Right lobe of liver (tissue), 6 donors: ENCODE results near the gene LAMTOR2. TPM values are rescaled to one million over a fixed set of nuclear protein-coding genes. Genes with fewer than 3 reads are reported as not detected.
A peak's percentile ranks its signal among the peaks of the same experiment; 100 is the strongest.

ENCODE experiments used
- ATAC-seq, 4 donors: fragments of 200-7000 bp; cut with Tn5 transposase; one replicate each; pipeline ENCODE4 v1.9.1; 2020; ENCODE audit warnings: mild to moderate bottlenecking in 4 of 4, moderate library complexity in 4 of 4
- DNase-seq, 3 donors: peaks; one replicate each; pipeline ENCODE4 v3.0.0-alpha.2; 2020
- H3K27ac ChIP-seq, 3 donors: fragments of 200-600 bp; one replicate each; pipeline ENCODE4 v1.8.0; 2022
- H3K27me3 ChIP-seq, 2 donors: fragments of 200-600 bp; one replicate each; pipeline ENCODE4 v1.8.0; 2022
- H3K36me3 ChIP-seq, 4 donors: fragments of 200-600 bp; sonication (generic) in 1 of 4; one replicate each; pipeline versions ENCODE4 v1.5.1 to v1.8.0; 2017 to 2022; ENCODE audit warnings: control low read depth in 1 of 4
- H3K4me1 ChIP-seq, 4 donors: fragments of 200-600 bp; sonication (generic) in 1 of 4; one replicate each; pipeline versions ENCODE4 v1.5.1 to v1.8.0; 2017 to 2022; ENCODE audit warnings: control low read depth in 1 of 4
- H3K4me3 ChIP-seq, 3 donors: fragments of 200-600 bp; one replicate each; pipeline ENCODE4 v1.8.0; 2022
- H3K9me3 ChIP-seq, 4 donors: fragments of 200-600 bp; sonication (generic) in 1 of 4; one replicate each; pipeline versions ENCODE4 v1.5.1 to v1.8.0; 2017 to 2022; ENCODE audit warnings: control low read depth in 1 of 4
- POLR2A ChIP-seq: fragments of 450-650 bp; IDR thresholded peaks from one replicate; pipeline ENCODE4 v1.6.1; 2017; ENCODE audit warnings: antibody characterized with exemption, mild to moderate bottlenecking
- WGBS: methylation state at CpG from one replicate; pipeline ENCODE4 v1.1.6; 2018; ENCODE audit warnings: low coverage, low lambda C conversion rate; ENCODE audit not compliant: insufficient coverage; ENCODE audit errors: missing lambda C conversion rate; 5-methylcytosine and 5-hydroxymethylcytosine counted together
- intact Hi-C, 2 donors: fragments of 100-400 bp; cut with DNase I; formaldehyde crosslinking; loops; one replicate each; pipeline versions ENCODE4 v1.11.2 to v1.14.1; 2022
- long read RNA-seq: library from polyadenylated mRNA; unstranded; transcript quantifications from one replicate; pipeline ENCODE4 v2.0.0, GENCODE V29; 2019
- total RNA-seq, 6 experiments: library from RNA; depleted of rRNA in 2 of 6; stranded (reverse); fragments of >200 nt in 2 of 6; fragmentation: NEBNext Ultra II Directional in 3 of 6; extraction: Animal tissue kit (Norgen Biotek cat#: 25700) in 3 of 6; gene quantifications; one replicate each; pipeline versions ENCODE4 v1.1.0 to v1.2.4, GENCODE V29; 2016 to 2023
- TF ChIP-seq, protein P1 (sequence below), 4 donors: fragments of 200-600 bp in 3 of 4; fragments of 450-650 bp in 1 of 4; IDR thresholded peaks; one replicate each; pipeline versions ENCODE4 v1.5.1 to v1.8.0; 2016 to 2022; ENCODE audit warnings: antibody characterized with exemption in 4 of 4, mild to moderate bottlenecking in 2 of 4
- donor health status: DM: no; HTN: yes; CAD: no.
- donor health status: DM: no; HTN: no; CAD: no.
- donor health status: DM: no; HTN: no; CAD: no.
- donor health status: DM: no; HTN: yes; CAD: no.
- donor health status: DM: no; HTN: yes; CAD: no.

LAMTOR2 gene
- total RNA-seq, result 10 to 100 TPM; 49.4 to 71.0 (median 60.3) TPM
- long read RNA-seq, transcript LAMTOR2-203 (4 exons, 655 nt), result major isoform, 46 of 46 reads
- long read RNA-seq, partial matches to known transcripts, result 0 of 46 reads
- long read RNA-seq, other reads (novel, unspliced or antisense), result 0 of 46 reads

DNA sequence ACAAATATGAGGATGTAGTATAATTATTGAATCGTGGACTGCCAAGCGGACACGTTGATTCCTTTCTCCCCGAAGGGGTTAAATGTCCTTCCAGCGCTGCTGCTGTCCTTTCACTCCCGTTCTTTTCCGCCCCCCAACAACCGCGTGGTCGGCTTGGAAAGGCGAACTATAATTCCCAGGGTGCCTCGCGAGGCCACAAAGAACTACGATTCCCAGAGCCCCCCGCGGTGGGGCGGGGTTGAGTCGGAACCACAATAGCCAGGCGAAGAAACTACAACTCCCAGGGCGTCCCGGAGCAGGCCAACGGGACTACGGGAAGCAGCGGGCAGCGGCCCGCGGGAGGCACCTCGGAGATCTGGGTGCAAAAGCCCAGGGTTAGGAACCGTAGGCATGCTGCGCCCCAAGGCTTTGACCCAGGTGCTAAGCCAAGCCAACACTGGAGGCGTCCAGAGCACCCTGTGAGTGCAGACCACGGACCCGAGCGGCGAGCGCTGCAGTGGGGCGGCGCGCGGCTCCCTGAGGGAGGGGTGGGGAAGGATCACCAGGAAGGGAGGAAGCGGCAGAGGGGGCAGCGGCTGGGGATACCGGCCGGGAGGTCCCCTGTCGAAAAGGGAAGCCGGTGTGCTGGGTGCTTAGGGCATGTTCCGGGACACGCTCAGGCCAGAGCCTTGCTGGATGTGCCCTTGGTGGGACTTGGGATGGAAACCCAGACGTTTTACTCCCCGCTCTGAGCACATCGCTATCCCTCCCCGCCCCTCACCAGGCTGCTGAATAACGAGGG is at the start of gene LAMTOR2:
Gene LAMTOR2, plus strand, starts transcription at position 283 of the 781 bp plus-strand sequence. Its CDS starts 108 bp downstream, at position 391.
- DNase-seq, result peak; percentile 97 to 99 (median 98)
- H3K36me3 ChIP-seq, result no peaks in the 10 kb centered on the region
- intact Hi-C loops, result loop anchor here in 1 of 2 donors (10.0 kb wide), 1 partner anchor 50 kb away; no protein-coding TSS in a partner anchor
- H3K4me1 ChIP-seq, result peaks cover 0 to 7% (median 2%) of the 10 kb centered on the region in 4 donors
- no peaks in the 10 kb centered on the region for H3K9me3 ChIP-seq
- peak within 1 kb of the TSS; percentile 79 to 88 (median 82) for H3K27ac ChIP-seq
- ATAC-seq, result peak; percentile 89 to 91 (median 90)
- peak within 1 kb of the TSS; percentile 75 to 100 (median 89) for H3K4me3 ChIP-seq
- TF ChIP-seq, protein P1, sequence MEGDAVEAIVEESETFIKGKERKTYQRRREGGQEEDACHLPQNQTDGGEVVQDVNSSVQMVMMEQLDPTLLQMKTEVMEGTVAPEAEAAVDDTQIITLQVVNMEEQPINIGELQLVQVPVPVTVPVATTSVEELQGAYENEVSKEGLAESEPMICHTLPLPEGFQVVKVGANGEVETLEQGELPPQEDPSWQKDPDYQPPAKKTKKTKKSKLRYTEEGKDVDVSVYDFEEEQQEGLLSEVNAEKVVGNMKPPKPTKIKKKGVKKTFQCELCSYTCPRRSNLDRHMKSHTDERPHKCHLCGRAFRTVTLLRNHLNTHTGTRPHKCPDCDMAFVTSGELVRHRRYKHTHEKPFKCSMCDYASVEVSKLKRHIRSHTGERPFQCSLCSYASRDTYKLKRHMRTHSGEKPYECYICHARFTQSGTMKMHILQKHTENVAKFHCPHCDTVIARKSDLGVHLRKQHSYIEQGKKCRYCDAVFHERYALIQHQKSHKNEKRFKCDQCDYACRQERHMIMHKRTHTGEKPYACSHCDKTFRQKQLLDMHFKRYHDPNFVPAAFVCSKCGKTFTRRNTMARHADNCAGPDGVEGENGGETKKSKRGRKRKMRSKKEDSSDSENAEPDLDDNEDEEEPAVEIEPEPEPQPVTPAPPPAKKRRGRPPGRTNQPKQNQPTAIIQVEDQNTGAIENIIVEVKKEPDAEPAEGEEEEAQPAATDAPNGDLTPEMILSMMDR (IDR thresholded peaks at IDR 0.05), result no peak
- TF ChIP-seq POLR2A, result peak; percentile 61
- H3K27me3 ChIP-seq, result no peaks in the 10 kb centered on the region
- whole genome bisulfite sequencing, result 0% methylated on average over 24 of the region's 53 CpGs

DNA sequence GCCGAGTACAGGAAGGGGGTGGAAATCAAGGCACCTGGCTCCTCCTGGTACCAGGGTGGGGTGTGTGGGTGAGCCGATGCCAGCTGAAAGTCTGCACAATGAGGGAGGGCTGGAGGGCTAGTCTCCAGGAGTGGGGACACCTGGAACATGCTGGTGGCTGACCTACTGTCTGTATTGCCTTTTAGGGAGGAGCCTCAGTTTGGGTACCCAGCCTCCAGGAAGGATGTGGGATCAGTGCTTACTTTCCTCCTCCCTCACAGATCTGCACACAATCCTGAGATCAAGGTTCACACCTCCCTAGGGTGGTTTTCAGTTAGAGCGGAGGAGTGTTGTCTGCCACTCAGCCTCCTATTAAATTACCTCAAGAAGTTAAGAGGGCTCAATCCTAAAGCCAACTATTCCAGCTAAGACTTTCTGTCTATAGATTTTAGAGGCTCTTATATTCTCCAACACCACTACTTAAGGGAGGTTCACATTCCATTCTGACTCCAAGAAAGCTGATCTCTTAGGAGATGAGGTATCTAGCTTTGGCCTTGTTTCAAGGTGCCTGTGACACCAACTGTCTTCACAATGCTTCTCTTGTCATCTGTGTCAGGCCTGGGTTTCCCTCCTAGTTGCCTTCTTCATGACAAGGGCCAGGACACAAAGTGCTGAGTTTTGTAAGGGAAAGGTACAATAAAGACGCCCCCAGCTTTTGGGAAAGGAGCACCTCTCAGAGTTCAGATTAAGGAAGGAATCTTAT is 49.6 kb upstream of the LAMTOR2 start:
- H3K4me1 ChIP-seq, result peaks cover 0 to 16% (median 7%) of the 10 kb centered on the region in 4 donors
- no peak for DNase-seq
- no peaks in the 10 kb centered on the region for H3K27me3 ChIP-seq
- no peak overlapping the region for H3K27ac ChIP-seq
- no peak for TF ChIP-seq POLR2A
- TF ChIP-seq, protein P1 (IDR thresholded peaks at IDR 0.05), result no peak
- ATAC-seq, result peak in 1 of 4 donors; percentile 28
- H3K4me3 ChIP-seq, result no peak overlapping the region
- H3K36me3 ChIP-seq, result peaks cover 0 to 14% (median 8%) of the 10 kb centered on the region in 4 donors
- WGBS, result 80% methylated on average over 4 of the region's 4 CpGs
- no peaks in the 10 kb centered on the region for H3K9me3 ChIP-seq
- intact Hi-C loops, result loop anchor here (10.0 kb wide), 2 partner anchors 50 to 60 kb away; partner anchors contain the start of genes LAMTOR2 (in 1 of the 2), RAB25 (in 1 of the 2) and UBQLN4 (in 1 of the 2)

DNA sequence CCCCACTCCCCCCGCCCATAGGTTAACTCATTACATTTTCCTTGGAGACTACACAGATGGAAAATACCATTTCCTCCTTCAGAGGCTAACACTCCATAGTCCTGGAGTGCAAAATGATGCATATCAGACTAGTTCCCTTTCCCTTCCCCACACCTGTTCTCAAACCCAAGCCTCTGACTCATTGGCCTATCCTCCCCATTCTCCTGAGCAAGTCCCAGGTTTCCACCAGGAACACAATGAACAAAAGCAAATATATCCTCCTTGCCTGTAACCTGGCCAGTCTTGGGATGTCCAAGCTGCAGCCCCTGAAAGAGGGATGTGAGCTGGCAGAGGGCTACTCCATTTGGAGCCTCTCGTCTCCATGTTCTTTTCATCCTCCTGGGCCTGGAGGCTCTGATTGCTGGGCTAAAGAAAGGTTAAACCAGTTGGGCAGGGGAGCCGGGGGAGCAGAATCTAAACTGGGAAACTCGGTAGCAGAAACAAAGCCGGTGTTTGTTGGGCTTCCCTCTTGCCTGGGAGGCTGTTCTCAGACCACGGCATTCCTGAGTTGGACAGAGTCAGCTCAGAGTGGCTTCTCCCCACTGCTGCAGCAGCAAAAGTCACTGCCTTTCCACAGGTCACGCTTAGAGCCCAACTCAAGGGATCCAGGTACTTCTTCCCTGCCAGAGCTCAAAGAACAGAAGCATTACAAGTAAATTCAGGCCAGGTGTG is 47.8 kb upstream of the LAMTOR2 start:
- H3K27me3 ChIP-seq, result no peaks in the 10 kb centered on the region
- no peak overlapping the region for H3K4me3 ChIP-seq
- TF ChIP-seq, protein P1 (IDR thresholded peaks at IDR 0.05), result no peak
- TF ChIP-seq POLR2A, result no peak
- peaks cover 7 to 29% (median 19%) of the 10 kb centered on the region in 4 donors for H3K36me3 ChIP-seq
- DNase-seq (no peak), ATAC-seq (no peak)
- WGBS, result 100% methylated on average over 1 of the region's 7 CpGs
- H3K4me1 ChIP-seq, result peaks cover 0 to 3% (median under 1%) of the 10 kb centered on the region in 4 donors
- intact Hi-C loops, result loop anchor here (10.0 kb wide), 2 partner anchors 48 to 58 kb away; partner anchors contain the start of genes LAMTOR2 (in 1 of the 2), RAB25 (in 1 of the 2) and UBQLN4 (in 1 of the 2)
- no peak overlapping the region for H3K27ac ChIP-seq
- no peaks in the 10 kb centered on the region for H3K9me3 ChIP-seq

DNA sequence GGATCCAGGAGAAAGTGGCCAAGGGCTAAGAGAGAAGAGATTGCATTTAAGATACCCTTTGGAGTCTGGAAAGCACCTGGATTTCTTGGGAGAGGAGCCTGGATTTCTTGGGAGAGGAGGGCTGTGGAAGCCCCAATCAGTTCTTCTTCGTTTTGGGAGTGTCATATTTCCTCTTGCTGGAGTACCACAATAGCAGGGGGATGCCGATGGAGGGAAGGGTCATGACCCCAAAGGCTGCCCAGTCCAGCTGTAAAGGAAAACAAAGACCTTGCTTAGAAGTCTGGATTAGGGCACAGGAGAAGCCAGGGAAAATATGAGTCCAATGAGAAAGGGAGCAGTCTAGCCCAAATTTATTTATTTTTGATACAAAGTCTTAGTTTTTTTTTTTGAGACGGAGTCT is 45.2 kb upstream of the LAMTOR2 start:
- TF ChIP-seq POLR2A, result no peak
- TF ChIP-seq, protein P1 (IDR thresholded peaks at IDR 0.05), result no peak
- H3K36me3 ChIP-seq, result peaks cover 7 to 52% (median 32%) of the 10 kb centered on the region in 4 donors
- H3K4me3 ChIP-seq, result no peak overlapping the region
- DNase-seq (no peak), ATAC-seq (no peak)
- H3K27ac ChIP-seq, result no peak overlapping the region
- H3K9me3 ChIP-seq, result no peaks in the 10 kb centered on the region
- intact Hi-C loops, result loop anchor here (10.0 kb wide), 2 partner anchors 45 to 55 kb away; partner anchors contain the start of genes LAMTOR2 (in 1 of the 2), RAB25 (in 1 of the 2) and UBQLN4 (in 1 of the 2)
- H3K27me3 ChIP-seq, result no peaks in the 10 kb centered on the region
- H3K4me1 ChIP-seq, result no peaks in the 10 kb centered on the region
- WGBS, result 54% methylated on average over 3 of the region's 3 CpGs
